ENCODE measurements around the gene ACMSD. TPM values are rescaled to one million over a fixed set of nuclear protein-coding genes. Genes with fewer than 3 reads are reported as not detected.
"Not testable (repeated sequence)": the region's sequence is repeated elsewhere in the genome, so short reads cannot be mapped to it uniquely, and the experiment has no call there.

ACMSD gene
- total and polyA plus RNA-seq, 2 experiments from 2014 or later = 0.11 TPM; not detected in 1

DNA sequence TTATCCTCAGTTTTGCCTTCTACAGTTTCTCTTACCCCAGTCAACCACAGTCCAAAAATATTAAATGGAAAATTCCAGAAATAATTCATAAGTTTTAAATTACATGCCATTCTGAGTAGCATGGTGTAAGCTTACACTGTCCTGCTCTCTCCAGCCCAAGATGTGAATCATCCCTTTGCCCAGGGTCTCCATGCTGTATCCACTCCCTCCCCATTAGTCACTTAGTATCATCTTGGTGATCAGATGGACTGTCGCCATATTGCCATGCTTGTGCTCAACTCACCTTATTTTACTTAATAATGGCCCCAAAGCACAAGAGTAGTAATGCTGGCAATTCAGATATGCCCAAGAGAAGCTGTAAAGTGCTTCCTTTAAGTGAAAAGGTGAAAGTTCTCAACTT, 61.7 kb downstream of the ACMSD start:
- Histone ChIP-seq H3K4me3 (no peak overlapping the region), H3K9me2 (ENCODE audit: insufficient read depth) (no peaks in the 10 kb centered on the region), H3K4me2 (no peak overlapping the region), H4K20me1 (replicated peaks; ENCODE audit: insufficient read depth) (no peaks in the 10 kb centered on the region), H3K27me3 (ENCODE audit: insufficient read depth) (no peaks in the 10 kb centered on the region), H2AFZ (no peak overlapping the region), H3K36me3 (ENCODE audit: insufficient read depth) (no peaks in the 10 kb centered on the region), H3K4me1 (ENCODE audit: insufficient read depth) (no peaks in the 10 kb centered on the region), H3K27ac (ENCODE audit: low read depth) (no peak overlapping the region), H3F3A (replicated peaks; ENCODE audit: low read depth) (no peaks in the 10 kb centered on the region), H3K79me2 (replicated peaks; ENCODE audit: insufficient read depth) (no peaks in the 10 kb centered on the region)
- DNase-seq (ENCODE audit: low spot score) = no peak
- no peak for ATAC-seq
- Mint-ChIP-seq H3K36me3 (ENCODE audit: low read depth) (no peaks in the 10 kb centered on the region), H3K9me3 (no peaks in the 10 kb centered on the region), H3K4me3 (no peak overlapping the region), H3K4me1 (peaks cover 4% of the 10 kb centered on the region; the same call in 2 of the 3 replicates), H3K27ac (no peak overlapping the region), H3K27me3 (ENCODE audit: insufficient read depth, low read depth, poor library complexity) (no peaks in the 10 kb centered on the region)
- TF ChIP-seq JUNB (IDR thresholded peaks at IDR 0.05; ENCODE audit: unreplicated experiment) (no peak), ZNF114 (CRISPR knock-in tag; IDR thresholded peaks at IDR 0.05) (no peak)

DNA sequence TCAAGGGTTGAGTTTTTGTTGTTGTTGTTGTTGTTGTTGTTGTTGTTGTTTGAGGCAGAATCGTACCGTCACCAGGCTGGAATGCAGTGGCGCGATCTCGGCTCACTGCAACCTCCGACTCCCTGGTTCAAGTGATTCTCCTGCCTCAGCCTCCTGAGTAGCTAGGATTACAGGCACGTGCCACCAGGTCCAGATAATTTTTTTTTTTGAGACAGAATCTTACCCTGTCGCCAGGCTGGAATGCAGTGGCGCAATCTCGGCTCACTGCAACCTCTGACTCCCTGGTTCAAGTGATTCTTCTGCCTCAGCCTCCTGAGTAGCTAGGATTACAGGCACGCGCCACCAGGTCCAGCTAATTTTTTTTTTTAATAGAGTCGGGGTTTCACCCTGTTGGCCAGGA, 65.3 kb downstream of the ACMSD start:
- H3K27me3 ChIP-seq (ENCODE audit: insufficient read depth); H3K36me3 ChIP-seq (ENCODE audit: insufficient read depth); ATAC-seq; DNase-seq (ENCODE audit: low spot score); H3K27ac ChIP-seq (ENCODE audit: low read depth); H3K4me3 Mint-ChIP-seq; H3K79me2 ChIP-seq (replicated peaks; ENCODE audit: insufficient read depth); H3K4me2 ChIP-seq; H2AFZ ChIP-seq; H3K4me1 ChIP-seq (ENCODE audit: insufficient read depth); H3K27ac Mint-ChIP-seq; H3K36me3 Mint-ChIP-seq (ENCODE audit: low read depth); H4K20me1 ChIP-seq (replicated peaks; ENCODE audit: insufficient read depth); H3K4me1 Mint-ChIP-seq; H3F3A ChIP-seq (replicated peaks; ENCODE audit: low read depth); H3K9me2 ChIP-seq (ENCODE audit: insufficient read depth); H3K9me3 Mint-ChIP-seq; H3K27me3 Mint-ChIP-seq (ENCODE audit: insufficient read depth, low read depth, poor library complexity); H3K4me3 ChIP-seq: not testable (repeated sequence)

DNA sequence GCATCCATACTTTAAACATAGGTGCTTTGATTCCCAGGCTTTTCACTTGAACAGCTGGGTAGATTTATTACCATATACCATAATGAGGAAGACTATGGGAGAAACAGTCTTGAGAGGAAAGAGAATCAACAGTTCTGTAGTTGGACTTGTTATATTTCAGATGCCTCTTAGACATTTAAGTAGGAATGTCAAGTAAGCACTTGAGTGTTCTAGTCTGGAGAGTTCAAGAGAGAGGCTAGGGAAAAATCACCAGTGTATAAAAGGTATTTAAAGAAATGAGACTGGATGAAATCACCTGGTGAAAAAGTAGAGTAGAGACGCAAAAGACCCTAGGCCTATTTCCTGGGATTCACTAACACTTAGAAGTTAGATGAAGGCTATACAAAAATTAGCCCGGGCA, 66.8 kb downstream of the ACMSD start:
- no peaks in the 10 kb centered on the region for H3F3A ChIP-seq (replicated peaks; ENCODE audit: low read depth)
- no peak for TF ChIP-seq ETS1 (IDR thresholded peaks at IDR 0.05)
- TF ChIP-seq, protein P1, sequence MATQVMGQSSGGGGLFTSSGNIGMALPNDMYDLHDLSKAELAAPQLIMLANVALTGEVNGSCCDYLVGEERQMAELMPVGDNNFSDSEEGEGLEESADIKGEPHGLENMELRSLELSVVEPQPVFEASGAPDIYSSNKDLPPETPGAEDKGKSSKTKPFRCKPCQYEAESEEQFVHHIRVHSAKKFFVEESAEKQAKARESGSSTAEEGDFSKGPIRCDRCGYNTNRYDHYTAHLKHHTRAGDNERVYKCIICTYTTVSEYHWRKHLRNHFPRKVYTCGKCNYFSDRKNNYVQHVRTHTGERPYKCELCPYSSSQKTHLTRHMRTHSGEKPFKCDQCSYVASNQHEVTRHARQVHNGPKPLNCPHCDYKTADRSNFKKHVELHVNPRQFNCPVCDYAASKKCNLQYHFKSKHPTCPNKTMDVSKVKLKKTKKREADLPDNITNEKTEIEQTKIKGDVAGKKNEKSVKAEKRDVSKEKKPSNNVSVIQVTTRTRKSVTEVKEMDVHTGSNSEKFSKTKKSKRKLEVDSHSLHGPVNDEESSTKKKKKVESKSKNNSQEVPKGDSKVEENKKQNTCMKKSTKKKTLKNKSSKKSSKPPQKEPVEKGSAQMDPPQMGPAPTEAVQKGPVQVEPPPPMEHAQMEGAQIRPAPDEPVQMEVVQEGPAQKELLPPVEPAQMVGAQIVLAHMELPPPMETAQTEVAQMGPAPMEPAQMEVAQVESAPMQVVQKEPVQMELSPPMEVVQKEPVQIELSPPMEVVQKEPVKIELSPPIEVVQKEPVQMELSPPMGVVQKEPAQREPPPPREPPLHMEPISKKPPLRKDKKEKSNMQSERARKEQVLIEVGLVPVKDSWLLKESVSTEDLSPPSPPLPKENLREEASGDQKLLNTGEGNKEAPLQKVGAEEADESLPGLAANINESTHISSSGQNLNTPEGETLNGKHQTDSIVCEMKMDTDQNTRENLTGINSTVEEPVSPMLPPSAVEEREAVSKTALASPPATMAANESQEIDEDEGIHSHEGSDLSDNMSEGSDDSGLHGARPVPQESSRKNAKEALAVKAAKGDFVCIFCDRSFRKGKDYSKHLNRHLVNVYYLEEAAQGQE (IDR thresholded peaks at IDR 0.05; ENCODE audit: unreplicated experiment) = no peak
- no peak for TF ChIP-seq EZH2phosphoT487 (IDR thresholded peaks at IDR 0.05; ENCODE audit: unreplicated experiment)
- no peak for TF ChIP-seq JUNB (IDR thresholded peaks at IDR 0.05; ENCODE audit: unreplicated experiment)
- no peak for TF ChIP-seq EZH2 (IDR thresholded peaks at IDR 0.05; ENCODE audit: low read depth, unreplicated experiment)
- TF ChIP-seq CREB1 (CRISPR knock-in tag; IDR thresholded peaks at IDR 0.05; ENCODE audit: low read depth) = no peak

More for the DNA sequence above, 66.8 kb downstream of the ACMSD start:
- Histone ChIP-seq H3K27ac (ENCODE audit: low read depth) (no peak overlapping the region), H3K4me2 (no peak overlapping the region), H3K27me3 (ENCODE audit: insufficient read depth) (no peaks in the 10 kb centered on the region), H2AFZ (no peak overlapping the region), H3K4me3 (no peak overlapping the region), H3K9me2 (ENCODE audit: insufficient read depth) (0 out of 2 replicates have a peak, but pooled peaks cover 6% of the 10 kb centered on the region), H4K20me1 (replicated peaks; ENCODE audit: insufficient read depth) (no peaks in the 10 kb centered on the region), H3K79me2 (replicated peaks; ENCODE audit: insufficient read depth) (no peaks in the 10 kb centered on the region), H3K4me1 (ENCODE audit: insufficient read depth) (no peaks in the 10 kb centered on the region), H3K36me3 (ENCODE audit: insufficient read depth) (no peaks in the 10 kb centered on the region)
- H3K36me3 Mint-ChIP-seq (ENCODE audit: low read depth) = no peaks in the 10 kb centered on the region
- no peaks in the 10 kb centered on the region for H3K27me3 Mint-ChIP-seq (ENCODE audit: insufficient read depth, low read depth, poor library complexity)
- DNase-seq (ENCODE audit: low spot score) (no peak), ATAC-seq (no peak)
- H3K9me3 Mint-ChIP-seq = peaks cover 6% of the 10 kb centered on the region; the same call in 1 of the 3 replicates
- peaks cover 4% of the 10 kb centered on the region; the same call in 2 of the 3 replicates for H3K4me1 Mint-ChIP-seq
- H3K27ac Mint-ChIP-seq = no peak overlapping the region
- H3K4me3 Mint-ChIP-seq = no peak overlapping the region

Measured in GM23338 (cell line).